ENCODE results near the gene ZC3H12A.
"Not testable (repeated sequence)": the region's sequence is repeated elsewhere in the genome, so short reads cannot be mapped to it uniquely, and the experiment has no call there.

GRCh38 chr1:37518929-37519328 is 44.5 kb downstream of the ZC3H12A start:
- not testable (repeated sequence) for TF ChIP-seq NFE2L2 (conservative IDR thresholded peaks at IDR 0.05; ENCODE audit: low read length); NR3C1 (IDR thresholded peaks at IDR 0.05); FOSL2 (IDR thresholded peaks at IDR 0.05); FOSL2 (CRISPR knock-in tag; IDR thresholded peaks at IDR 0.05); CTCF (IDR thresholded peaks at IDR 0.05); ELK1 (IDR thresholded peaks at IDR 0.05; ENCODE audit: low read depth, low read length); POLR2A (IDR thresholded peaks at IDR 0.05; ENCODE audit: low read length); JUNB (IDR thresholded peaks at IDR 0.05); EHMT2 (IDR thresholded peaks at IDR 0.05; ENCODE audit: low read depth); PBX3 (IDR thresholded peaks at IDR 0.05); USF2 (IDR thresholded peaks at IDR 0.05); JUN (IDR thresholded peaks at IDR 0.05); REST (IDR thresholded peaks at IDR 0.05); RFX5 (IDR thresholded peaks at IDR 0.05)
